Breast epithelium (tissue), 4 donors: ENCODE results near the gene ABCC1. TPM values are rescaled to one million over a fixed set of nuclear protein-coding genes. Genes with fewer than 3 reads are reported as not detected.

Experiments
- DNase-seq, 2 donors: peaks; one replicate each; pipeline ENCODE4 v3.0.0-alpha.2; 2019; ENCODE audit warnings: low spot score in 2 of 2
- H3K27ac ChIP-seq, 2 donors: fragments of 200-600 bp; sonication (generic) in 1 of 2; one replicate each; pipeline ENCODE4 v1.5.1; 2016 to 2019; ENCODE audit warnings: mild to moderate bottlenecking in 1 of 2
- H3K27me3 ChIP-seq, 2 donors: fragments of 200-600 bp; sonication (generic) in 1 of 2; one replicate each; pipeline versions ENCODE4 v1.5.1 to v1.6.0; 2017 to 2019; ENCODE audit warnings: control low read depth in 1 of 2, mild to moderate bottlenecking in 1 of 2
- H3K36me3 ChIP-seq: fragments of 200-600 bp; one replicate; pipeline ENCODE4 v1.5.1; 2019
- H3K4me1 ChIP-seq, 2 donors: fragments of 200-600 bp; sonication (generic); one replicate each; pipeline ENCODE4 v1.5.1; 2016 to 2019; ENCODE audit warnings: control low read depth in 1 of 2
- H3K4me3 ChIP-seq, 3 donors: fragments of 200-600 bp; sonication (generic); 1 replicate in 2 of 3; 2 replicates in 1 of 3; pipeline ENCODE4 v1.5.1; 2016 to 2019; ENCODE audit warnings: mild to moderate bottlenecking in 3 of 3, moderate library complexity in 2 of 3
- H3K9me3 ChIP-seq, 2 donors: fragments of 200-600 bp; sonication (generic) in 1 of 2; one replicate each; pipeline ENCODE4 v1.5.1; 2016 to 2019; ENCODE audit warnings: control low read depth in 1 of 2
- CTCF ChIP-seq, 3 donors: fragments of 450-650 bp; IDR thresholded peaks; one replicate each; pipeline ENCODE4 v1.5.1; 2016 to 2017; ENCODE audit warnings: antibody characterized with exemption in 3 of 3, mild to moderate bottlenecking in 3 of 3, moderate library complexity in 3 of 3
- POLR2A ChIP-seq: fragments of 450-650 bp; IDR thresholded peaks from one replicate; pipeline ENCODE4 v1.6.1; 2016; ENCODE audit warnings: antibody characterized with exemption, mild to moderate bottlenecking, moderate library complexity
- POLR2AphosphoS5 ChIP-seq, 3 donors: sonication (generic); formaldehyde crosslinking; IDR thresholded peaks; one replicate each; pipeline ENCODE4 v1.6.1; 2017; ENCODE audit warnings: antibody characterized with exemption in 3 of 3
- intact Hi-C: fragments of 100-400 bp; cut with DNase I; formaldehyde crosslinking; loops from one replicate; pipeline ENCODE4 v1.15.1; 2023; ENCODE audit warnings: low total_unique reads
- total RNA-seq, 3 donors: library from RNA; depleted of rRNA; stranded (reverse); fragments of >200 nt; gene quantifications; one replicate each; pipeline ENCODE4 v1.1.0, GENCODE V29; 2016

The ABCC1 gene
- total RNA-seq, 3 donors from 2014 or later: 14.6 to 26.9 (median 21.3) TPM

DNA sequence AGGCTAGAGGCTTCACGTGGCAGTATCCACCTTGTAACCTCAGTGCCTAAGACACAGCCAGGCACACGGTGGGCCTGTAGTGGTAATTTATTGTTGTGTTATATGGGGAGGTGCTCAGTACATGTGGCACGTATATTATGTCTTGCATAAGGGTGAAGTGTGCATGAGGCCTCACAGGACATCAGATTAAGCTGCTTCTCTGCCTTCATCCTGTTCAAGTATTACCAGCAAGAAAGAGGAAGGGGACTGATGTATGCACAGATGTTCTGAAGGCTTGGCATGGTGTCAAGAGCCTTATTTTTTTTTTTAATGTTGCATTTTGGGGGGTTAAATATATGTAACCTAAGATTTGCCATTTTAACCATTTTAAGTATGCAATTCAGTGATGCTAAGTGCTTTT, 71.6 kb downstream of the ABCC1 start:
- H3K9me3 ChIP-seq: no peaks in the 10 kb centered on the region
- no peak for DNase-seq
- TF ChIP-seq POLR2A (no peak), CTCF (IDR thresholded peaks at IDR 0.05) (no peak), POLR2AphosphoS5 (IDR thresholded peaks at IDR 0.05) (no peak)
- peaks cover 0 to 14% of the 10 kb centered on the region in 2 donors for H3K4me1 ChIP-seq
- no peaks in the 10 kb centered on the region for H3K27me3 ChIP-seq
- intact Hi-C loops: no loop called here
- no peak overlapping the region for H3K4me3 ChIP-seq
- H3K27ac ChIP-seq: no peak overlapping the region
- H3K36me3 ChIP-seq: no peaks in the 10 kb centered on the region

GRCh38 chr16:16021646-16021987, 72.2 kb downstream of the ABCC1 start:
- TF ChIP-seq POLR2A: no peak
- no peak for TF ChIP-seq CTCF (IDR thresholded peaks at IDR 0.05)
- no peak for TF ChIP-seq POLR2AphosphoS5 (IDR thresholded peaks at IDR 0.05)
- no peak for DNase-seq
- Histone ChIP-seq H3K4me3 (no peak overlapping the region), H3K4me1 (peaks cover 0 to 16% of the 10 kb centered on the region in 2 donors), H3K9me3 (no peaks in the 10 kb centered on the region), H3K36me3 (no peaks in the 10 kb centered on the region), H3K27me3 (no peaks in the 10 kb centered on the region), H3K27ac (peak overlapping the region; percentile 14 to 65)
- intact Hi-C loops: no loop called here

- no peaks in the 10 kb centered on the region for H3K9me3 ChIP-seq
- peak; percentile 90 to 94 for DNase-seq
- peaks cover 0 to 16% of the 10 kb centered on the region in 2 donors for H3K4me1 ChIP-seq
- peak overlapping the region; percentile 14 to 65 for H3K27ac ChIP-seq
- no peak overlapping the region for H3K4me3 ChIP-seq
- no peak for TF ChIP-seq POLR2A
- peak; percentile 18 to 78 (median 54) for TF ChIP-seq POLR2AphosphoS5 (IDR thresholded peaks at IDR 0.05)
- TF ChIP-seq CTCF (IDR thresholded peaks at IDR 0.05): no peak
- no peaks in the 10 kb centered on the region for H3K27me3 ChIP-seq
- intact Hi-C loops: no loop called here
- H3K36me3 ChIP-seq: no peaks in the 10 kb centered on the region
Observed at GRCh38 chr16:16021988-16022682, 72.7 kb downstream of the ABCC1 start.

DNA sequence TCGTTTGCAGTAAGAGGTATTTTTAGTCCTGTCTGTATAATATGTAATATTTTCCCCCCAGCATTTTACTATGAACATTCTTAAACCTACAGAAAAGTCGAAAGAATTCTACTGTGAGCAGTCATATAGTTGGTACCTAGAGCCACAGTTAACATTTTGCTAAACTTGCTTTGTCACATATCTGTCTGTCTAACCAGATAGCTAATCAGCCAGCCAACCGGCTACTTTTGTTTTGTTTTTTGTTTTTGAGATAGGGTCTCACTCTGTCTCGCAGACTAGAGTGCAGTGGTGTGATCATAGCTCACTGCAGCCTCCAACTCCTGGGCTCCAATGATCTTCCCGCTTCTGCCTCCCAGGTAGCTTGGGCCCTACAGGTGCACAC, 73.3 kb downstream of the ABCC1 start:
- no peak overlapping the region for H3K4me3 ChIP-seq
- intact Hi-C loops: no loop called here
- DNase-seq: no peak
- no peaks in the 10 kb centered on the region for H3K27me3 ChIP-seq
- no peaks in the 10 kb centered on the region for H3K9me3 ChIP-seq
- H3K4me1 ChIP-seq: peaks cover 0 to 16% of the 10 kb centered on the region in 2 donors
- no peak for TF ChIP-seq POLR2A
- no peak for TF ChIP-seq POLR2AphosphoS5 (IDR thresholded peaks at IDR 0.05)
- no peak for TF ChIP-seq CTCF (IDR thresholded peaks at IDR 0.05)
- no peaks in the 10 kb centered on the region for H3K36me3 ChIP-seq
- H3K27ac ChIP-seq: peak overlapping the region; percentile 14 to 50

GRCh38 chr16:16025214-16025968, 76.0 kb downstream of the ABCC1 start:
- Histone ChIP-seq H3K27ac (peak overlapping the region in 1 of 2 donors; percentile 41), H3K4me3 (no peak overlapping the region), H3K27me3 (no peaks in the 10 kb centered on the region), H3K4me1 (peaks cover 4 to 16% of the 10 kb centered on the region in 2 donors), H3K9me3 (no peaks in the 10 kb centered on the region), H3K36me3 (no peaks in the 10 kb centered on the region)
- intact Hi-C loops: no loop called here
- peak; percentile 40 to 58 for DNase-seq
- TF ChIP-seq POLR2AphosphoS5 (IDR thresholded peaks at IDR 0.05) (peak in 1 of 3 donors; percentile 20), CTCF (IDR thresholded peaks at IDR 0.05) (no peak), POLR2A (no peak)
